Trophoblast cell (in vitro differentiated cells and primary cell): Measurements from ENCODE around the gene LDLRAD3.
A peak's percentile ranks its signal among the peaks of the same experiment; 100 is the strongest.

Experiments
- DNase-seq, 2 donors: peaks; one replicate each; pipeline ENCODE4 v3.0.0-alpha.2; 2016
- H2AFZ ChIP-seq: 2 replicates; pipeline ENCODE4 v1.6.1; 2013; ENCODE audit warnings: low read length, moderate library complexity, mild to moderate bottlenecking; ENCODE audit not compliant: insufficient read depth, poor library complexity
- H2AK5ac ChIP-seq: 2 replicates; pipeline ENCODE4 v1.6.1; 2013; ENCODE audit warnings: mild to moderate bottlenecking, low read length
- H2BK120ac ChIP-seq: 2 replicates; pipeline ENCODE4 v1.6.1; 2013; ENCODE audit warnings: low read length, mild to moderate bottlenecking, moderate library complexity; ENCODE audit not compliant: insufficient read depth, poor library complexity
- H2BK12ac ChIP-seq: 2 replicates; pipeline ENCODE4 v1.6.1; 2013; ENCODE audit warnings: mild to moderate bottlenecking, low read length, moderate library complexity
- H2BK5ac ChIP-seq: 2 replicates; pipeline ENCODE4 v1.6.1; 2013; ENCODE audit warnings: low read length, low read depth, moderate library complexity, mild to moderate bottlenecking; ENCODE audit not compliant: poor library complexity
- H3K14ac ChIP-seq: 2 replicates; pipeline ENCODE4 v1.6.1; 2013; ENCODE audit warnings: mild to moderate bottlenecking, low read length
- H3K18ac ChIP-seq: 2 replicates; pipeline ENCODE4 v1.6.1; 2013; ENCODE audit warnings: mild to moderate bottlenecking, low read length
- H3K23ac ChIP-seq: 2 replicates; pipeline ENCODE4 v1.6.1; 2013; ENCODE audit warnings: low read length
- H3K27ac ChIP-seq: 2 replicates; pipeline ENCODE4 v1.5.1; 2013; ENCODE audit warnings: low read depth, mild to moderate bottlenecking, inconsistent platforms, low read length, moderate library complexity
- H3K27me3 ChIP-seq: 2 replicates; pipeline ENCODE4 v1.6.1; 2013; ENCODE audit warnings: inconsistent platforms, mild to moderate bottlenecking, low read length, moderate library complexity; ENCODE audit not compliant: insufficient read depth
- H3K36me3 ChIP-seq, 2 experiments: 1 replicate in 1 of 2; 2 replicates in 1 of 2; pipeline ENCODE4 v1.6.1; 2013; ENCODE audit warnings: low read length in 2 of 2, mild to moderate bottlenecking in 2 of 2, moderate library complexity in 1 of 2; ENCODE audit not compliant: insufficient read depth in 2 of 2, control insufficient read depth in 1 of 2
- H3K4ac ChIP-seq: 2 replicates; pipeline ENCODE4 v1.6.1; 2013; ENCODE audit warnings: low read depth, mild to moderate bottlenecking, low read length, moderate library complexity
- H3K4me1 ChIP-seq, 2 experiments: 1 replicate in 1 of 2; 2 replicates in 1 of 2; pipeline ENCODE4 v1.6.1; 2013; ENCODE audit warnings: low read length in 2 of 2, mild to moderate bottlenecking in 2 of 2, moderate library complexity in 1 of 2; ENCODE audit not compliant: insufficient read depth in 2 of 2, control insufficient read depth in 1 of 2
- H3K4me2 ChIP-seq: 2 replicates; pipeline ENCODE4 v1.6.1; 2013; ENCODE audit warnings: inconsistent platforms, mild to moderate bottlenecking, low read length, moderate library complexity
- H3K4me3 ChIP-seq: 2 replicates; pipeline ENCODE4 v1.5.1; 2013; ENCODE audit warnings: mild to moderate bottlenecking, low read depth, low read length, inconsistent platforms
- H3K79me1 ChIP-seq: one replicate; pipeline ENCODE4 v1.6.1; 2013; ENCODE audit warnings: low read length
- H3K79me2 ChIP-seq: 2 replicates; pipeline ENCODE4 v1.6.1; 2013; ENCODE audit warnings: low read length, mild to moderate bottlenecking; ENCODE audit not compliant: control insufficient read depth, insufficient read depth, poor library complexity
- H3K9ac ChIP-seq: 2 replicates; pipeline ENCODE4 v1.6.1; 2013; ENCODE audit warnings: mild to moderate bottlenecking, low read length
- H3K9me3 ChIP-seq: 2 replicates; pipeline ENCODE4 v1.6.1; 2013; ENCODE audit warnings: low read depth, mild to moderate bottlenecking, control low read depth, inconsistent platforms, low read length; ENCODE audit not compliant: insufficient read depth
- H4K12ac ChIP-seq: 2 replicates; pipeline ENCODE4 v1.6.1; 2013; ENCODE audit warnings: low read depth, mild to moderate bottlenecking, low read length, moderate library complexity
- H4K8ac ChIP-seq: 2 replicates; pipeline ENCODE4 v1.6.1; 2013; ENCODE audit warnings: low read depth, mild to moderate bottlenecking, low read length, moderate library complexity
- H4K91ac ChIP-seq: one replicate; pipeline ENCODE4 v1.6.1; 2013; ENCODE audit warnings: low read depth, mild to moderate bottlenecking, low read length, moderate library complexity
- WGBS: extraction: QIAGEN DNeasy Blood & Tissue Kit; methylation state at CpG from one replicate; pipeline ENCODE4 v1.1.7; 2013; ENCODE audit warnings: missing lambda C conversion rate; ENCODE audit not compliant: insufficient read length, insufficient coverage; ENCODE audit errors: extremely low coverage; 5-methylcytosine and 5-hydroxymethylcytosine counted together

Gene LDLRAD3

GRCh38 chr11:36051235-36052144, 107.6 kb downstream of the LDLRAD3 start:
- H2AFZ ChIP-seq: no peak overlapping the region
- H2BK12ac ChIP-seq: peak overlapping the region; percentile 84
- no peak overlapping the region for H3K4ac ChIP-seq
- H4K91ac ChIP-seq: peak overlapping the region; percentile 79
- H3K14ac ChIP-seq: peak overlapping the region; percentile 36
- no peaks in the 10 kb centered on the region for H3K9me3 ChIP-seq
- H3K4me1 ChIP-seq: peaks cover 17 to 21% of the 10 kb centered on the region in 2 experiments
- H3K23ac ChIP-seq: no peak overlapping the region
- no peak overlapping the region for H3K4me2 ChIP-seq
- peaks cover 28% of the 10 kb centered on the region for H3K79me1 ChIP-seq
- peak overlapping the region; percentile 77 for H3K27ac ChIP-seq
- peaks cover 4% of the 10 kb centered on the region for H3K79me2 ChIP-seq
- WGBS: no CpG with 5 or more reads among the region's 8 CpGs
- peak in 1 of 2 donors; percentile 49 for DNase-seq
- peak overlapping the region; percentile 28 for H2AK5ac ChIP-seq
- no peak overlapping the region for H4K12ac ChIP-seq
- H3K36me3 ChIP-seq: no peaks in the 10 kb centered on the region
- H3K9ac ChIP-seq: no peak overlapping the region
- H3K18ac ChIP-seq: peak overlapping the region; percentile 31
- no peak overlapping the region for H3K4me3 ChIP-seq
- no peaks in the 10 kb centered on the region for H3K27me3 ChIP-seq
- H2BK5ac ChIP-seq: peak overlapping the region; percentile 23
- H4K8ac ChIP-seq: peak overlapping the region; percentile 10
- H2BK120ac ChIP-seq: peak overlapping the region; percentile 48

- no peak for DNase-seq
- Histone ChIP-seq H3K27me3 (no peaks in the 10 kb centered on the region), H3K4me2 (no peak overlapping the region), H2BK12ac (peak overlapping the region; percentile 56), H2AK5ac (no peak overlapping the region), H3K79me1 (peaks cover 21% of the 10 kb centered on the region), H3K4me1 (peaks cover 10 to 19% of the 10 kb centered on the region in 2 experiments), H3K79me2 (peaks cover 1% of the 10 kb centered on the region), H3K9ac (no peak overlapping the region), H2BK5ac (no peak overlapping the region), H3K36me3 (no peaks in the 10 kb centered on the region), H3K14ac (no peak overlapping the region), H2AFZ (no peak overlapping the region), H4K91ac (peak overlapping the region; percentile 38), H4K8ac (no peak overlapping the region), H3K18ac (no peak overlapping the region), H3K4ac (no peak overlapping the region), H3K23ac (no peak overlapping the region), H3K9me3 (no peaks in the 10 kb centered on the region), H3K4me3 (no peak overlapping the region), H3K27ac (no peak overlapping the region), H4K12ac (no peak overlapping the region), H2BK120ac (no peak overlapping the region)
- no CpG with 5 or more reads among the region's 5 CpGs for WGBS
These were observed 109.4 kb downstream of the LDLRAD3 start for GRCh38 chr11:36053281-36053680.

GRCh38 chr11:36053862-36054261, 110.0 kb downstream of the LDLRAD3 start:
- Histone ChIP-seq H3K36me3 (no peaks in the 10 kb centered on the region), H2AFZ (no peak overlapping the region), H3K4me2 (no peak overlapping the region), H4K91ac (no peak overlapping the region), H3K79me2 (peaks cover 1% of the 10 kb centered on the region), H3K9me3 (no peaks in the 10 kb centered on the region), H2BK5ac (no peak overlapping the region), H3K79me1 (peaks cover 18% of the 10 kb centered on the region), H2BK120ac (no peak overlapping the region), H3K4me3 (no peak overlapping the region), H3K23ac (no peak overlapping the region), H4K8ac (no peak overlapping the region), H3K4ac (no peak overlapping the region), H3K4me1 (peaks cover 8 to 15% of the 10 kb centered on the region in 2 experiments), H3K27ac (no peak overlapping the region), H2BK12ac (no peak overlapping the region), H3K9ac (no peak overlapping the region), H4K12ac (no peak overlapping the region), H3K27me3 (no peaks in the 10 kb centered on the region), H3K14ac (no peak overlapping the region), H3K18ac (no peak overlapping the region), H2AK5ac (no peak overlapping the region)
- no peak for DNase-seq
- no CpG with 5 or more reads among the region's 3 CpGs for WGBS

GRCh38 chr11:36054628-36055027, 110.8 kb downstream of the LDLRAD3 start:
- peaks cover 1% of the 10 kb centered on the region for H3K79me2 ChIP-seq
- no peak overlapping the region for H3K18ac ChIP-seq
- no CpG with 5 or more reads among the region's 1 CpG for WGBS
- H3K9me3 ChIP-seq: no peaks in the 10 kb centered on the region
- no peak for DNase-seq
- H3K79me1 ChIP-seq: peaks cover 18% of the 10 kb centered on the region
- H3K27ac ChIP-seq: no peak overlapping the region
- no peak overlapping the region for H4K91ac ChIP-seq
- no peak overlapping the region for H3K4ac ChIP-seq
- H2AK5ac ChIP-seq: no peak overlapping the region
- no peak overlapping the region for H4K12ac ChIP-seq
- no peaks in the 10 kb centered on the region for H3K36me3 ChIP-seq
- no peak overlapping the region for H3K4me3 ChIP-seq
- no peak overlapping the region for H3K4me2 ChIP-seq
- H3K4me1 ChIP-seq: peaks cover 8 to 15% of the 10 kb centered on the region in 2 experiments
- H3K9ac ChIP-seq: no peak overlapping the region
- no peak overlapping the region for H3K14ac ChIP-seq
- H2AFZ ChIP-seq: no peak overlapping the region
- H2BK12ac ChIP-seq: no peak overlapping the region
- H3K23ac ChIP-seq: no peak overlapping the region
- H2BK120ac ChIP-seq: no peak overlapping the region
- H4K8ac ChIP-seq: no peak overlapping the region
- H3K27me3 ChIP-seq: no peaks in the 10 kb centered on the region
- H2BK5ac ChIP-seq: no peak overlapping the region
